Mesothelial cell of epicardium (in vitro differentiated cells): ENCODE measurements around the gene GREB1L. TPM values are rescaled to one million over a fixed set of nuclear protein-coding genes. Genes with fewer than 3 reads are reported as not detected.
"Not testable (repeated sequence)": the region's sequence is repeated elsewhere in the genome, so short reads cannot be mapped to it uniquely, and the experiment has no call there.

ENCODE experiments used
- DNase-seq, 2 experiments: peaks; one replicate each; pipeline ENCODE4 v3.0.0; 2021; ENCODE audit warnings: low spot score in 2 of 2; ENCODE audit not compliant: unreplicated experiment in 2 of 2
- H3K27ac Mint-ChIP-seq: 2 replicates; pipeline ENCODE4 v1.8.0; 2021; ENCODE audit warnings: mixed read lengths
- H3K27me3 Mint-ChIP-seq: 2 replicates; pipeline ENCODE4 v1.8.0; 2021; ENCODE audit warnings: low read depth, mixed read lengths
- H3K36me3 Mint-ChIP-seq: 2 replicates; pipeline ENCODE4 v1.8.0; 2021; ENCODE audit warnings: mixed read lengths
- H3K4me1 Mint-ChIP-seq: 2 replicates; pipeline ENCODE4 v1.8.0; 2021; ENCODE audit warnings: mixed read lengths
- H3K4me3 Mint-ChIP-seq: 2 replicates; pipeline ENCODE4 v1.8.0; 2021; ENCODE audit warnings: mild to moderate bottlenecking, moderate library complexity, mixed read lengths
- H3K9me3 Mint-ChIP-seq: 2 replicates; pipeline ENCODE4 v1.8.0; 2021; ENCODE audit warnings: mixed read lengths
- total RNA-seq: library from RNA; stranded (reverse); gene quantifications from 3 replicates; pipeline ENCODE4 v1.2.1, GENCODE V29; 2021
- TF ChIP-seq, protein P1 (sequence below): fragments of 200-600 bp; sonication (generic); IDR thresholded peaks from one replicate; pipeline ENCODE4 v1.5.0; 2021; ENCODE audit warnings: antibody characterized with exemption; ENCODE audit not compliant: unreplicated experiment

The GREB1L gene
- total RNA-seq, 1 donor from 2014 or later: 25.5 TPM

DNA sequence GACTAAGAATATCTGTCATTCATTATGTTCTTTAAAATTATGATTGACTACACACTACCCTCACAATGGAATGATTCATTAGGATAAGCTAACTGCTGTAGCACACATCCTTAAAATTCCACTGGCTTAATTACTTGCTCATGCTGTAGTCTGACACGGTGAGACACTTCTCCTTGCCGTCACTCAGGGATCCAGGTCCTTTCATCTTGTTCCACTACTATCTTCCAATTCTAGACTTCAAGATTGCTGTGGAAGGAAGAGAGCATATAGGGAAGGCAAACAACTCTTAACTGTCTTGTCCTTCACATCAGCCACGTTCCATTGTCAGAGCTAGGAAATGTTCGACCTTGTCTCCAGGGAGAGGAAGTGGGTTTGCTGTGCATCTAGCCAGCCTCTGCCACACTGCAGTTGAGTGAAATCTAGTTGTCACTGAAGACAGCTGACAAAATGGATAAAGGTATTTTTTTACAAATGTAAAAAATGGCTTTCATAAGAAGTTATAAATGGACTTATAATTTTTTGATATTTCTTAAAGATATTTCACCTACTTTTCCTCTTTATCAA, 30.1 kb downstream of the GREB1L start:
- Mint-ChIP-seq H3K9me3 (peaks cover 13% of the 10 kb centered on the region), H3K27ac (peak overlapping the region; percentile 80), H3K36me3 (peaks cover 12% of the 10 kb centered on the region), H3K4me1 (peaks cover 19% of the 10 kb centered on the region), H3K27me3 (no peaks in the 10 kb centered on the region), H3K4me3 (no peak overlapping the region)
- TF ChIP-seq, protein P1, sequence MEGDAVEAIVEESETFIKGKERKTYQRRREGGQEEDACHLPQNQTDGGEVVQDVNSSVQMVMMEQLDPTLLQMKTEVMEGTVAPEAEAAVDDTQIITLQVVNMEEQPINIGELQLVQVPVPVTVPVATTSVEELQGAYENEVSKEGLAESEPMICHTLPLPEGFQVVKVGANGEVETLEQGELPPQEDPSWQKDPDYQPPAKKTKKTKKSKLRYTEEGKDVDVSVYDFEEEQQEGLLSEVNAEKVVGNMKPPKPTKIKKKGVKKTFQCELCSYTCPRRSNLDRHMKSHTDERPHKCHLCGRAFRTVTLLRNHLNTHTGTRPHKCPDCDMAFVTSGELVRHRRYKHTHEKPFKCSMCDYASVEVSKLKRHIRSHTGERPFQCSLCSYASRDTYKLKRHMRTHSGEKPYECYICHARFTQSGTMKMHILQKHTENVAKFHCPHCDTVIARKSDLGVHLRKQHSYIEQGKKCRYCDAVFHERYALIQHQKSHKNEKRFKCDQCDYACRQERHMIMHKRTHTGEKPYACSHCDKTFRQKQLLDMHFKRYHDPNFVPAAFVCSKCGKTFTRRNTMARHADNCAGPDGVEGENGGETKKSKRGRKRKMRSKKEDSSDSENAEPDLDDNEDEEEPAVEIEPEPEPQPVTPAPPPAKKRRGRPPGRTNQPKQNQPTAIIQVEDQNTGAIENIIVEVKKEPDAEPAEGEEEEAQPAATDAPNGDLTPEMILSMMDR: no peak
- DNase-seq: no peak

DNA sequence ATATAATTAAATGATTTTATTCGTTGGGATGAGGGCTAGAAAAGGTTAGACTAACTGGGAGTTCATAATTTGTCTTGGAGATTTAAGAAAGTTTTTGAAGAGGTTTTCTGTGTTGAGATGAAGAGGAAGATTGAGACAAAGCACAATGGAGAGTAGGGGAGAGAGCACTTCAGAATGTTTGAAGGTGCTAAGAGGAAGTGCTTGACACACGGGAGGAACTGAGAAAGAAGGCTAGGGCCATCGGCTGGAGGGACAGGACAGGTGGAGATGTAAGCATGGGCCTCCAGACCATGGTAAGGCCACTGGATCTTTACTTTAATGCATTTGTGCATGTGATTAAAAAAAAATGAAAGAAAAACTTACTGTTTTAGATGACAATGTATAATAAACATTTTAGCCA, 31.5 kb downstream of the GREB1L start:
- Mint-ChIP-seq H3K27ac (peak overlapping the region; percentile 51), H3K9me3 (peaks cover 16% of the 10 kb centered on the region), H3K4me1 (peaks cover 12% of the 10 kb centered on the region), H3K27me3 (no peaks in the 10 kb centered on the region), H3K36me3 (peaks cover 18% of the 10 kb centered on the region), H3K4me3 (no peak overlapping the region)
- DNase-seq: no peak
- TF ChIP-seq, protein P1: no peak

DNA sequence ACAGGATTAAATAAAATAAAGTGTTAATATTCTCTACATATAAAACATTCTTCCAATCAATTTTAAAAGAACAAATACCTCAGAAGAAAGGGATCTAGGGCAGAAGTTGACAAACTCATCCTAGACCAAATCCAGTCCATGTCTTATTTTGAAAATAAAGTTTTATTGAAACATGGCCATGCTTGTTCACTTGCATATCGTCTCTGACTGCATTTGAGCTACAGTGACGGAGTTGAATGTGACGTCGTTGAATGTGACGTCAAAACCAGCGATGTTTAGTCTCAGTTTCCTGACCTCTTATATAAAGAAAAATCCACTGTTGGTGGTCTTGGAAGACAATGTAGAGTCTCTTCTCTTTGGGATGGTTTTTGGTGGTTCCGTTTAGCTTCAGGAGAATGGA, 33.6 kb downstream of the GREB1L start:
- Mint-ChIP-seq H3K27ac (no peak overlapping the region), H3K4me1 (peaks cover 9% of the 10 kb centered on the region), H3K36me3 (peaks cover 20% of the 10 kb centered on the region), H3K4me3 (no peak overlapping the region), H3K9me3 (peaks cover 20% of the 10 kb centered on the region), H3K27me3 (no peaks in the 10 kb centered on the region)
- TF ChIP-seq, protein P1: no peak
- no peak for DNase-seq

DNA sequence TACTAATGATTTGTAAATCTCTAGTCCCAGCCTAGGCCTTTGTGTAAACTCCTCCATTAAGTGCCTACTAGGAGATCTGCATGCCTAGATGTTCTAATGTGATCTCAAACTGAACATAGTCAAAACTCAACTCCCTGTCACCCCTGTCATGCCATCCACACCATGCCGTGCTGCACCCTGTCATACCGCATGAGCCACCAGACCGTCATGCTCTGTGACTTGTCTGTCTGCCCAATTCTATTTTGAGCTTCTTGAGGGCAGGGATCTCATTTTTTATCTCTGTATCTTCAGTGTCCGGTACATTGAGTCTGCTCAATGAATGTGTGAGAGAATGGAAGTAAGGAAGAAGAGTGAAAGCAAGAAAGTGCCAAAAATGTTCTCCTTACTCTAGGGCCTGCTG, 35.5 kb downstream of the GREB1L start:
- peaks cover 20% of the 10 kb centered on the region for H3K36me3 Mint-ChIP-seq
- H3K9me3 Mint-ChIP-seq: peaks cover 20% of the 10 kb centered on the region
- H3K27me3 Mint-ChIP-seq: no peaks in the 10 kb centered on the region
- H3K4me3 Mint-ChIP-seq: no peak overlapping the region
- DNase-seq: no peak
- TF ChIP-seq, protein P1: no peak
- peaks cover under 1% of the 10 kb centered on the region for H3K4me1 Mint-ChIP-seq
- no peak overlapping the region for H3K27ac Mint-ChIP-seq

DNA sequence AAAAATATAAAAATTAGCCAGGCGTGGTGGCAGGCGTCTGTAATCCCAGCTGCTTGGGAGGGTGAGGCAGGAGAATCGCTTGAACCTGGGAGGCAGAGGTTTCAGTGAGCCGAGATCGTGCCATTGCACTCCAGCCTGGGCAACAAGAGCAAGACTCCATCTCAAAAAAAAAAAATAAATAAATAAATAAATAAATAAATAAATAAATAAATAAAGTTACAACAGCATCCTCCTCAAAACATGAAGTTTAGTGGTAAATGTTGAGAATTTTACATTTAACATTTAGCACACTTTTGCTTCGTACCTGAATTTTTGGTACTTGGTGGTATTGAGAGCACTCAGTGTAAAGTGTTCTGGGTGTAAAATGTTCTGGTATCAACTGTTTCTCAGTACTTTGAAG, 36.2 kb downstream of the GREB1L start:
- not testable (repeated sequence) for H3K27me3 Mint-ChIP-seq, H3K4me1 Mint-ChIP-seq, H3K4me3 Mint-ChIP-seq, H3K27ac Mint-ChIP-seq, DNase-seq
- Mint-ChIP-seq H3K36me3 (peaks cover 20% of the 10 kb centered on the region), H3K9me3 (peaks cover 20% of the 10 kb centered on the region)

DNA sequence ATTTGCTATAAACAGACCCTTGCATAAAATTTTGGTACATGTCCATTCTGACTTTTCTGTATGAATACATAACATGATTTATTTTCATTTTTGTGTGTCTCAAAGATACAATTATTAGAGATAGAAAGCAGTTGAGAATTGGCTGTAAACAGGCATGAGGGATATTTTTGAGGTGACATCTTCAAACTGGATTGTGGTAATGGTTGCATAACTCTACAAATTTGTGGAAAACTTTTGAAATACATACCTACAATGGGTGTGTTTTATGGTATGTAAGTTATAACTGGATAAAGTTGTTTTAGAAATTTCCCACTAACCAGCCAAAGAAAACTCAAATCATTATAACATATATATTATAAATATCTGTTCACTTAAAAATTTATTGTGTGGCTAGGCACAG, 39.6 kb downstream of the GREB1L start:
- TF ChIP-seq, protein P1: no peak

More for the DNA sequence above, 39.6 kb downstream of the GREB1L start:
- H3K27ac Mint-ChIP-seq: no peak overlapping the region
- no peak for DNase-seq
- no peaks in the 10 kb centered on the region for H3K4me1 Mint-ChIP-seq
- peaks cover 8% of the 10 kb centered on the region for H3K9me3 Mint-ChIP-seq
- H3K4me3 Mint-ChIP-seq: no peak overlapping the region
- peaks cover 9% of the 10 kb centered on the region for H3K36me3 Mint-ChIP-seq
- H3K27me3 Mint-ChIP-seq: no peaks in the 10 kb centered on the region
